GM19043 (cell line): ENCODE results near the gene E2F1.

Experiments used
- ATAC-seq: cut with Tn5 transposase; IDR thresholded peaks from one replicate; pipeline ENCODE4 v1.9.1; 2021; ENCODE audit warnings: low read depth; ENCODE audit not compliant: unreplicated experiment

Gene E2F1, protein sequence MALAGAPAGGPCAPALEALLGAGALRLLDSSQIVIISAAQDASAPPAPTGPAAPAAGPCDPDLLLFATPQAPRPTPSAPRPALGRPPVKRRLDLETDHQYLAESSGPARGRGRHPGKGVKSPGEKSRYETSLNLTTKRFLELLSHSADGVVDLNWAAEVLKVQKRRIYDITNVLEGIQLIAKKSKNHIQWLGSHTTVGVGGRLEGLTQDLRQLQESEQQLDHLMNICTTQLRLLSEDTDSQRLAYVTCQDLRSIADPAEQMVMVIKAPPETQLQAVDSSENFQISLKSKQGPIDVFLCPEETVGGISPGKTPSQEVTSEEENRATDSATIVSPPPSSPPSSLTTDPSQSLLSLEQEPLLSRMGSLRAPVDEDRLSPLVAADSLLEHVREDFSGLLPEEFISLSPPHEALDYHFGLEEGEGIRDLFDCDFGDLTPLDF

DNA sequence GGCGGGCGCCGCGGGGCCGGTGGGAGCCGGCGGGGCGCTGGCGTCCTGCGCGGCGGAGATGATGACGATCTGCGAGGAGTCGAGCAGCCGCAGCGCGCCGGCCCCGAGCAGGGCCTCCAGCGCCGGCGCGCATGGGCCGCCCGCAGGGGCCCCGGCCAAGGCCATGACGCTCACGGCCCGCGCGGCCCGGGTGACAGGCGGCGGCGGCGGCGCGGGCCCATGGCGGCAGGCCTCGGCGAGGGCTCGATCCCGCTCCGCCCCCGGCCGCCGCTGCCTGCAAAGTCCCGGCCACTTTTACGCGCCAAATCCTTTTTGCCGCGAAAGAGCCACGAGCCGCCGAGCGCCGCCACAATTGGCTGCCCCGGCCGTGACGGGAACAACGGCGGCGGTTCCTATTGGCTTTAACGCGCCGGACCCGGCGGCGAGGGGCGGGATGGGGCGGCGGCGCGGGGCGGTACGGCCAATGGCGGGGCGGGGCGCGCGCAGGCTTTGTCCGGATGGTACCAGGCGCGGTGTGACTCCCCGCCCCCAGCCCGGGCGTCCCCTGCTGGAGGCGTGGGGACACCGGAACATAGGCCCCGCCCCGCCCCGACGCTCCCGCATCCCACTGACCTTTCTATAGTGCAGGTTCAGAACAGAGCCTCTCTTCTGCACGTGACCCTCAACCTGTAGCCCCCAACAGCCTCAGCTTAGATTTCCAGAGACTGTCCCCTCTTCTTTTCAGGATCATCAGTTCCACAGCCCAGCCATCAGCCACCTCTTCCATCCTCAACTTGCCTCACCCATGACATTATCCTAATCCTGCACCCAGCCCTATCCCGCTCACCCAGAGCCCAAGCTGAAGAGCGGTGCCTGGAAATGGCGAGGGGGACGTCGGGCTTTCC is at the start of gene E2F1:
Gene E2F1 (minus strand): TSS at position 286 of the 884 bp plus-strand sequence. CDS start 121 bp downstream, at position 165.
- ATAC-seq, result peak; percentile 67

DNA sequence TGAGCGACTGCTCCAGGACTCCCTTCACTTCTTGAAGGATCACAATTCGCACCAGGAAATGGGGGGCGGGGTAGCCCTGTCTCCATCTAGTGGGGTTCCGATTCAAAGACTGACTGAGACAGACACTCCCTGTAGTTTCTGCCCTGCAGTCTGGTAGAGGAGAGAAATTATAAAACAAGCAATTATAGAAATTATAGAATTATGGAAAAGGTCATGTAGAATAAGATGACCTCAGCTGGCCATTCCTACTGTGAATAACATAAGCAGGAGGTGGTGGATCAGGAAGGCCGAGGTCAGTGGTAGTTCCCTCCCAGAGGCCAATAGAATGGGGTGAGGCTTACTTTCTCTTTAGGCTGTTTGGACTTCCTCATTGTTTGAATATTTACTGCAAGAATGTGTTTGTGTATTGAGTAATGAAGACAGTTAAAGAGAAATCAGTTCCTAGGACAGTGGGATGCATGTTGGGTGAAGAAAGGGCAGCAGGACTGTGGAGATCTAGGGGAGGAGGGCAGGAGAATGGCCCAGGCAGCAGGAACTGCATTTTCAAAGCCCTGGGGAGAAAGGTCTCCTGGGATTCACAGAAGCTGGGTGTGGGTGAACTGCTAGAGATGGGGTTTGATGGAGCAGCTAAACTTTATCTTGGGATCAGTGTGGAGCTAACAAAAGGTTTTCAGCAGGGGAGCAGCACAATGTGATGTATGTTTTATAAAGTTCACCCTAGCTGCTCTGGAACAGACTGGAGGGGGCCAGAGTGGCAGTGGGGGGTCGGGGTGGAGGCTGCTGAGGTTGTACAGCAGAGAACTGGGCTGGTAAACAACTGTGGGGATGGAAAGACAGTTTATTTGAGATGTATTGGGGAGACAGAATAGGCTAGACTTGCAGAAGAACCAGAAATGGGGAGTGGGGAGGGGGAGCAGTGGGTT is 47.7 kb upstream of the E2F1 start:
- ATAC-seq, result no peak

DNA sequence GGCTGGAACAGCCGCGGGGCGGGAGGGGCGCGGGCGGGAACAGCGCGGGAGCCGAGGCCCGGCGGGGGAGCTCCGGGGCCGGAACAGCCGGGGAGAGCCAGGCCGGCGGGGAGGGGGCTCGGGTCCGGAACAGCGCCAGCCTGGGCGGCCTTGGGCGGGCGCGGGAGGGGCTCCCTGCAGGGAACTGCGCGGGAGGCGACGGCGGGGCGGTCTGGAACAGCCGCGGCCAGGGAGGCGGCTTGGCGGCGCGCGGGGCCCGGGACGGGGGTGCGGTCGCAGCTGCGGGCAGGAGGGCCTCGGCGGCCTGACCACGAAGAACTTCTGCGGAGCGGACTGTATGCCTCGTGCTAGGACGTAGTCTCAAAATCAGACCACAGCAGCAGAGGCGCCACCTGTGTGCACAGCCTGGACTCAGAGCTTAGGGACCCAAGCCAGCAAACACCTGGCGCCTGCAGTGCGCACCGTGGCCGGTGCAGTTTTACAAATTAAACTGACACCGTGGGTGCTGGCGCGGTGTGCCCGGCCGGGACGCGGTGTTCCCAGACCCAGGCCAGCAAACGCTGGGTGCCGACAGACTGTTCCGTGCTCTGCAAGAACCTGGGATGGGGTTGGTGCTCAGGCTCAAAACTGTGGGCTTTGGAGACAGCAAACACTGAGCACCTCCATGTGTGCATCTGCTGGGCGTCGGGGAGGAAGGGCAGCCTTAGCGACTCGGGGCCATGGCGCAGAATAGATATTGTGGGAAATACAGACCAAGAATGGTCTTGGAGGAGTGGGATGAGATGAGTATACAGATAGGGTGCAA is 46.2 kb upstream of the E2F1 start:
- ATAC-seq, result peak; percentile 46

DNA sequence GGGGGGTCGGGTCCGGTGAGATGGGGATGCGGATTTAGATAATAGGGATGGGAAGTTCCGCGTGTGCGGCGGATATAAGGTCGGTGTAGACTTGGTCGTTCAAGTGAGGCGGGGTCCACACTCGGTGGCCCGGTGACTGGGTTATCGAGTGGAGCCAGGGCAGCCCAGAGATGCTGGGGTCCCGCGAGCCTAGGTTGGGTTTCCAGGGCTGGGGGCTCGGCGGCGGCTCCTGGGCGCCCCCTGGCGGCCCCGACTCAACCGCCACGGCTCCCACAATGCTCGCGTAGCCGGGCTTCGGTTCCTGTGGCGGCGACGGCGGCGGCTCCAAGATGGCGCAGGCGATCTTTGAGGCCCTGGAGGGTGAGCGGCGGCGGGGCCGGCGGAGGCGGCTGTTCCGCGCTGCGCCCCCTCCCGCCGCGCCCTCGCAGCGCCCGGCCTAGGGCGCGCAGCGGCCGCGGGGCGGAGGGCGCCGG is 45.5 kb upstream of the E2F1 start, which contains the start of gene ZNF341:
Gene ZNF341 (plus strand): TSS at position 304 of the 473 bp plus-strand sequence. CDS start 26 bp downstream, at position 330.
- ATAC-seq, result peak; percentile 59

DNA sequence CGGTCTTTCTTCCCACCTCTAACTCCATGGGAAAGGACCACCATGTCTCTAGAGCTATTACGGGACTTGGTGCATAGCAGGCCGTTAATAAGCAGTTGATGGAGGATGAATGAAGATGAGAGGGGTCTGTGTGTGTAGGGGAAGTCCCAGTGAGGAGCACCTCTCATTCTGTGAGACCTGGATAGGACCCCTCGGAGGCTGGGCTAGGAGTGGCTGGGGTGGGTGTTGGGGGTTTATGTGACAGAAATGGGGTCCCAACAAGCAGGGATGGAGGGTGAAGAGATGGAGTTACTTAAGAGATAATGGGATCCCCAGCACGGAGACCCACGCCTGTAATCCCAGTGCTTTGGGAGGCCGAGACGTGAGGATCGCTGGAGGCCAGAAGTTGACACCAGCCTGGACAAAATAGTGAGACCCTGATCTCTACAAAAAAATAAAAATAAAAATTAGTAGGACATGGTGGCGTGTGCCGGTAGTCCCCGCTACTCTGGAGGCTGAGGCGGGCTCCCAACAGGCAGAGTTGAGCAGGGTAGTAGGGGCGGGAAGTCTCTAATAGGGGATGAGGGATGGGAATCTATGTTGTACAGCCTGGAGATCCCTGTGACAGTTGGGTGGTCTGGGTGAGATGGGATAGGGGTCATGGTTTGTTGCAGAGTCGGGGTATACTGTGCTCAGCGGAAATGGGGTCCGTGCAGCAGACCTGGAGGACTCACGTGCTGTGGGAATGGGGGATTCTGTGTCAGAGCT is 44.9 kb upstream of the E2F1 start:
- no peak for ATAC-seq

DNA sequence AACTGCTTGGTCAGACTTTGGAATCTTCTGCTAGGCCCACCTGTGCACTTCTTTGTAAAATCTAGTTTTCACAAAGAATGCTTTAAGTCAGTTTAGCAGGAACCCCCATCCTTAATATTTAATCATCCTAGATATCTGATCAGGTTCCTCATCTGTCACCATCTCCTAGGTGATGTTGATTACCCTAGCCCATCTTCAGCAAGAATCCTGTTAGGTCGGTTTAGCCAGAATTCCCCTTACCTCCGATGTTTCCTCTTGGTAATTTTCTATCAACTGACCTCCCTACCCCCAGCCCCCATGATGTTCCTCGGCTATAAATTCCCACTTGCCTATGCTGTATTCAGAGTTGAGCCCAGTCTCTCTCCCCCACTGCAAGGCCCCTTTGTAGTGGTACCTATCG is 42.9 kb upstream of the E2F1 start:
- ATAC-seq, result no peak

DNA sequence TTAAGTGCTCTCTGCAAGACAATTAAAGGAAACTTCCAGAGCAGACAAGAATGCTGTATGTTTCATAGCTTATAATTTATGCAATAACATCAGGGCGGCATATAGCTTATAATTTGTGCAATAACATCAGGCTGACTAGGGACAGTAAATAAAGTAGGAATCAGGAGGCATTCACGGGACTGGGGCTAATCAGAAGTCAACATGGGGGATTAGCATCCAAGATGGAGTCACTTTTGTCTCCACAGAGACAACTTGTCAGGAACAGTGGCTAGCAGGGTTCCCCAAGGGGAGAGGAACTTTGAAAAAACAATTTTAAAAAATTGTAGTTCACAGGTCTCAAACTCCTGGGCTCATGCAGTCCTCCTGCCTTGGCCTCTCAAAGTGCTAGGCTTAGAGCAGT is 42.3 kb upstream of the E2F1 start:
- no peak for ATAC-seq

DNA sequence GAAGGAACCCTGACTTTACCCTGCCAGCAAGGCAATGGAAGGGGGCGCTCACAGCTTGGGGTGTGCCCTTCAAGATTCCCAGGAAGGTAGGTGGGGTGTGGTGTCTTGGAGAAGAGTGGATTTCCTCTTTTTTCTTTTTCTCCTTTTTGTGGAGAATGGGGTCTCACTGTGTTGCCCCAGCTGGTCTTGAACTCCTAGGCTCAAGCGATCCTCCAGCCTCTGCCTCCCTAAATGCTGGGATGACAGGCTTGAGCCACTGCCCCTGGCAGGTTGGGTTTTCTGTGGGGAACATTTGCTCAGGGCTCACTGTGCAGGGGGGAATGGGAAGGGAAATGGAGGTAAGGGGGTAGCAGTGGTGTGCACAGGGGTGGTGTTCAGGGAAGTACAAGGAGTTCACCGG is 41.6 kb upstream of the E2F1 start:
- no peak for ATAC-seq

DNA sequence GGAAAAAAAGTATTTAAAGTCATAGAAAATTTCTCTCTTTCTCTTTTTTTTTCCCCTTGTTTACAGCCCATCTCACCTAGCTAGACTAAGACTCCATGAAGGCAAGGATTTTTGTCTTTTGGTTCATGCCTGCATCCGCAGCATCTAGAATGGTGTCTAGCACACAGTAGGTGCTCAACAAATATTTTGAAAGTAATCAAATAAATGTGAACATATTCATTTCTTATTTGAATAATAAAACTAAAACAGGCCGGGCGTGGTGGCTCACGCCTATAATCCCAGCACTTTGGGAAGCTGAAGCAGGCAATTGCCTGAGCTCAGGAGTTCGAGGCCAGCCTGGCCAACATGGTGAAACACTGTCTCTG is 40.9 kb upstream of the E2F1 start:
- no peak for ATAC-seq

DNA sequence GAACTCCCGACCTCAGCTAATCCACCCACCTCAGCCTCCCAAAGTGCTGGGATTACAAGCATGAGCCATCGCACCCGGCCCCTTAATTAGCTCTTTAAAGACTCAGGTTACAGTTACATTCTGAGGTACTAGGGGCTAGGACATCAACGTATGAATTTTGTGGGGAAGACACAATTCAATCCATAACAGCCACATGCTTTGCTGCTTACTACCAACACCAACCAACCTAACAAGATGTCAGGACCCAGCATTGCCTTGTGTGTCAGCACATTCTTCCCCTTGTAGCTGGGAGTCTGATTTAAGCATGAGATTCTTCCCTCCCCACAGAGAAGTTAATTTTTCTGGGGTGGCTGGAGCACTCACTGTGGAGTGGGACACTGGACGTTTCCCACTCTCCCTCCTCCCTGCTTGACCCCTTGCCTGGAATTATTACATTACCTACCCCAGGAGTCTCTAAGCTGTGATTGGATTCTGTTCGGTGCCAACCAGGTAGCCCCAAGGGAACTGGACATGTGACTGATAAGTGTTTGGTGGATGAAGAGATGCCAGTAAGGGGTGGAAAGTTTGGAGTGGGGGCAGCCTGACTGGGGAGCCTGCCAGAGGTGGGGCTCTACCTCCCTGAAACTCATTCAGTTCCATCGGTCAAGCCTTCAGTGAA is 39.6 kb upstream of the E2F1 start:
- ATAC-seq, result no peak

DNA sequence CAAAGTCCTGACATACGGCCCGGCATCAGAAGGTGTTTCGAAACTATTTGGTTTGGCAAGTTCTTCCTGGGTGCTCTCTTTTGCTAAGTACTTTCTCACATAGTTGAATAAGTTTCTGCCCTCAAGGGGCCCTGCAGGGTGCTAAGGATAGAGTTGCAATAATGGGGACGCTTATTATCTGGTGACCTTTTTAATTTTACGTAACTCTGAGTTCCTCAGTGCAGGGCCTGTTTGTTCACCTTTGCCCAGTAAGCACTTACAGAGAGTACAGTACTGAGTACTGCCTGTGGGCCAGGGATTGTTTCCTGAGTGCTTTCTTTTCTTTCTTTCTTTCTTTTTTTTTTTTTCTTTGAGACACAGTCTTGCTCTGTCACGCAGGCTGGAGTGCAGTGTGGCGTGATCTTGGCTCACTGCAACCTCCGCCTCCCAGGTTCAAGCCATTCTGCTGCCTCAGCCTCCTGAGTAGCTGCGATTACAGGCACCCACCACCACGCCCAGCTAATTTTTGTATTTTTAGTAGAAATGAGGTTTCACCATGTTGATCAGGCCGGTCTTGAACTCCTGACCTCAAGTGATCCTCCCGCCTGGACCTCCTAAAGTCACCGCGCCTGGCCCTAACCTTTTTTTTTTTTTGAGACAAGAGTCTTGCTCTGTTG is 38.4 kb upstream of the E2F1 start:
- ATAC-seq, result no peak

DNA sequence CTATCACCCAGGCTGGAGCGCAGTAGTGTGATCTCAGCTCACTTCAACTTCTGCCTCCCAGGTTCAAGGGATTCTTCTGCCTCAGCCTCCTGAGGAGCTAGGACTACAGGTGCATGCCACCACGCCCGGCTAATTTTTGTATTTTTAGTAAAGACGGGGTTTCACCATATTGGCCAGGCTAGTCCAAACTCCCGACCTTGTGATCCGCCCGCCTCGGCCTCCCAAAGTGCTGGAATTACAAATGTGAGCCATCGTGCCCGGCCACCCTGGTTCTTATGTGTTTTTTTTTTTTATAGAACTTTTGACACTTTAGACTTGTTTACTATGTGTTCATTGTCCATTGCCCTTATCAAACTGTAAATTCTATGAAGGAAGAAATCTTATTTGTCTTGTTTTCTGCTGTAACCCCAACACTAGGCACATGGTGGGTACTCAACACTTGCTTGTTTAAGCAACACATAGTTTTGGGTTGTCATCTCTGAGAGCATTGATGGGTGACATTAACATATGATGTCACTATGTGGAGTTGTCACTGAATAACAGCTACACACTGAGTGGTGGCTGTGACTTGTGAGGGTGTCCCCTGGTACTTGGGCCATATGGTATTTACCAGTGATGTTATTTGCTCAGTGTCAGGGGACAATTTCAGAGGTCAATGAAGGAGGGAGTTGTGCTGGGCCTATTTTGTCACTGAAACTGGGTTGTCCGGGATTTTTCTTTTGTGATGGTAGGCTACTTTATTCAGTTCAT is 35.4 kb upstream of the E2F1 start:
- no peak for ATAC-seq

DNA sequence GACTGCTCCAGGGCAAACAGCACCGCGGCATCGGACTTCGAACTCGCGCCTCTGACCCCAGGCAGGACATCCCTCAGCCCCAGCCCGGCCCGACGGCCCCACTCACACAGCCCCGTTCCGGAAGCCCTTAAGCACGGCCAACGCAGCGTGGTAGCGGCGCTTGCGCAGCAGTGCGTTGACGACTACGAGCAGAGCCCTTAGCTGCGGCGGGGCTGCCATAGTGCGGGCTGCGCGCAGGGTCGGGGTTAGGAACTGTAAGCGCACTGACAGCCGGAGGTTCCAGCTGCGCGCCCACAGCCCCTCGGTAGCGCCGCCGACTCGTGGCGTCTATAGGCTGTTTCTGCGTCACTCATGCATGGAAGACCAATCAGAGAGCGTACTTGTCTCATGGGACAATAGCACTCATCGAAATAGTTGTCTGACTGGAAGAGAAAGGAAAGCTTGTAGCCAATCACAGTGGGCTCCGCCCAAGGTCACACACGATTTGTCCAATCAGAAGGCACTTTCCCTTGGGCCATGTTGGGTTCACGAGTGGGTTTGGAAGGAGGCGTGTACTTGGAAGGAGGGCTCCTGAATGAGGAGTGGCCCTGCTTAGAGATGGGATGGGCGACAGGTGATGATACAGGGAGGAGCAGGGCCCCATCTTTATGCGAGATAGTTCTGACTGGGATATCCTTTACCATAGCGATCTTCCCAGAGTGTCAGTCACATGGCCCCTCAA is 34.0 kb upstream of the E2F1 start, which contains the start of gene PXMP4:
Gene PXMP4 (minus strand): TSS at position 322 of the 721 bp plus-strand sequence. CDS start 103 bp downstream, at position 219.
- peak; percentile 96 for ATAC-seq

DNA sequence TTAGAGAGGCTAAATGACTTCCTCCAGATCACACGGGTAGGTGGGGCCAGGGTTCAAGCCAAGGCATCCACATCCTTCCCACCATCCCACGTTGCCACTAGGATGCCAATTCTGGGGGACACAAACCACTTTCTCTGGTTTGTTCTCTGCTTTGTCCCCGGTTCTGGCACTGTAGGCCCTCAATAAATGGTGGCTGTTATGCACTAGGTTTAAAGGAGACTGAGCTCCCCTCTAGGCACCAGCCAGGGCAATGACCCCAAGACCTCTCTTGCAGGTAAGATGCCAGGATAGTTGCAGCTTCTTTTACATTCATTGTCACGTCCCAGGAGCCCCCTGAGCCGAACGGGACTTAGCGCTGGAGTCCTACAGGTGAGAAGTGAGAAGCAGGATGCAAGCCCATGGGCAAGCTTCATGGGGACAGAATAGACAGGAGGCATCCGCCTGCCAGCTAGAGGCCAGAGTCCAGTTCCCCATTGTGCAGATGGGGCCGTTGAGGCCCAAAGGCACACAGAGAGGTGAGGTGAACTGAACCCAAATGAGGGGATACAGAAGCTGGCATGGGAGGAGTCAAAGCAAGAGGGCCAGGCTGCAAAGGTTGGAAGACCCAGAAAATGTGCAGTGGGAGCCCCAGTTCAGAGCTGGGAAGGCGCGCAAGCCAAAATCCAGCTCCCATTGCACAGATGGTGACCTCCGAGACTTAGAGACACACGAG is 33.2 kb upstream of the E2F1 start:
- no peak for ATAC-seq

DNA sequence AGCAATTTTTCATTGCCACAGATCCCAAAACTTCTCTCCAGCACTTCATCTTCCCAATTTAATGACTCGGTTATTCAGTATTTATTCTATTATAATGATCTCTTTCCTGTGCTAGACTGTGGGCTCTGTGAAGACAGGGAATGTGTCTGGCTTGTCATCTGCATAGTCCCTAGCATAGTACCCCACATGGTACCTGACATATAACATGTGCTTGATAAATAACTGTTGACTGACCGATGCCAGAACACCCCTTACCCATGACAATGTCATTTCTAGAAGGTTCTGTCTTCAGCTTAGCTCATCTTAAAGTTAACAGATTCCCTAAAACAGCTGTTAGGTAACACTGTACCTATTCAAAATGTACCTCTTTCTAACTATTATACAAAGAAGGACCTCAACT is 30.3 kb upstream of the E2F1 start:
- no peak for ATAC-seq
